PC-9 (cell line): ENCODE measurements around the gene NR4A3.

Experiments
- EZH2 ChIP-seq: fragments of 200-600 bp; sonication (generic); IDR thresholded peaks from 2 replicates; pipeline ENCODE4 v1.8.0; 2017; ENCODE audit warnings: antibody characterized with exemption, low read depth
- TF ChIP-seq, protein P1 (sequence below): fragments of 200-600 bp; sonication (generic); conservative IDR thresholded peaks from 2 replicates; pipeline ENCODE4 v1.6.1; 2017; ENCODE audit warnings: mixed run types, antibody characterized with exemption, mild to moderate bottlenecking, moderate library complexity

DNA sequence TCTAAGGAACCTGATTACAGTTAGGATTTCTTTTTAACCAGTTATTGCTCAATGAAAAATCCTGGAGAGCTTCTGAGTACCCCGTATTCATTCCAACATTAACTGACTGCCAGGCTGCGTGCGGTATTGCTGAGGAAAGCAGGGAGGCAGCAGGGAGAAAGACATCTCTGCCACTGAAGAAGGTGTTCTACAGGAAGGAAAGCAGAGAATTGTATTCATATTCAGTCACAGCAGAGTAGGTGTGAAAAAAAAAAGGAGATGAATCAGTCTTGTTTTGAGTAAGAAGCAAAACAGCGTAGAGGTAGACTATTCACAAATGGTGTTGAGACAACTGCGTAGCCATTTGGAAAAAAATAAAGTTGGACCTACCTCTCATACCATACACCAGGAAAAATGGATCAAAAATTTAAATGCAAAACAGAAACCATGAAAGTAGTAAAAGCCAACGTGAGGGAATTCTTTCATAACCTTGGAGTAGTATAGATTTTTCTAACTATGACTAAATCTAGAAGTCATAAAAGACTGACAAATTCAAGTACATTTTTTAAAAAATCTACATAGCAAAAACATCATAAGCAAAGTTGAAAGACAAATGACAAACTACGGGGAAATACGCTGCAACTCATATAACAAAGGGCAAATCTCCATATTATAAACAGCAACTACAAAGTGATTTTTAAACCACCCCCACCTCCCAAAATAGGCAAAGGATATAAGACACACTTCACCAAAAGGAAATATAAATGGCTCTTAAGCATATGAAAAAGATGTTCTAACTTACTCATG, 9.9 kb upstream of the NR4A3 start:
- TF ChIP-seq, protein P1, sequence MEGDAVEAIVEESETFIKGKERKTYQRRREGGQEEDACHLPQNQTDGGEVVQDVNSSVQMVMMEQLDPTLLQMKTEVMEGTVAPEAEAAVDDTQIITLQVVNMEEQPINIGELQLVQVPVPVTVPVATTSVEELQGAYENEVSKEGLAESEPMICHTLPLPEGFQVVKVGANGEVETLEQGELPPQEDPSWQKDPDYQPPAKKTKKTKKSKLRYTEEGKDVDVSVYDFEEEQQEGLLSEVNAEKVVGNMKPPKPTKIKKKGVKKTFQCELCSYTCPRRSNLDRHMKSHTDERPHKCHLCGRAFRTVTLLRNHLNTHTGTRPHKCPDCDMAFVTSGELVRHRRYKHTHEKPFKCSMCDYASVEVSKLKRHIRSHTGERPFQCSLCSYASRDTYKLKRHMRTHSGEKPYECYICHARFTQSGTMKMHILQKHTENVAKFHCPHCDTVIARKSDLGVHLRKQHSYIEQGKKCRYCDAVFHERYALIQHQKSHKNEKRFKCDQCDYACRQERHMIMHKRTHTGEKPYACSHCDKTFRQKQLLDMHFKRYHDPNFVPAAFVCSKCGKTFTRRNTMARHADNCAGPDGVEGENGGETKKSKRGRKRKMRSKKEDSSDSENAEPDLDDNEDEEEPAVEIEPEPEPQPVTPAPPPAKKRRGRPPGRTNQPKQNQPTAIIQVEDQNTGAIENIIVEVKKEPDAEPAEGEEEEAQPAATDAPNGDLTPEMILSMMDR, result no peak
- TF ChIP-seq EZH2, result no peak
